ENCODE data around the gene L3MBTL3. TPM values are rescaled to one million over a fixed set of nuclear protein-coding genes. Genes with fewer than 3 reads are reported as not detected.

L3MBTL3 gene
- polyA plus RNA-seq, 1 donor from 2014 or later = 47.6 TPM

DNA sequence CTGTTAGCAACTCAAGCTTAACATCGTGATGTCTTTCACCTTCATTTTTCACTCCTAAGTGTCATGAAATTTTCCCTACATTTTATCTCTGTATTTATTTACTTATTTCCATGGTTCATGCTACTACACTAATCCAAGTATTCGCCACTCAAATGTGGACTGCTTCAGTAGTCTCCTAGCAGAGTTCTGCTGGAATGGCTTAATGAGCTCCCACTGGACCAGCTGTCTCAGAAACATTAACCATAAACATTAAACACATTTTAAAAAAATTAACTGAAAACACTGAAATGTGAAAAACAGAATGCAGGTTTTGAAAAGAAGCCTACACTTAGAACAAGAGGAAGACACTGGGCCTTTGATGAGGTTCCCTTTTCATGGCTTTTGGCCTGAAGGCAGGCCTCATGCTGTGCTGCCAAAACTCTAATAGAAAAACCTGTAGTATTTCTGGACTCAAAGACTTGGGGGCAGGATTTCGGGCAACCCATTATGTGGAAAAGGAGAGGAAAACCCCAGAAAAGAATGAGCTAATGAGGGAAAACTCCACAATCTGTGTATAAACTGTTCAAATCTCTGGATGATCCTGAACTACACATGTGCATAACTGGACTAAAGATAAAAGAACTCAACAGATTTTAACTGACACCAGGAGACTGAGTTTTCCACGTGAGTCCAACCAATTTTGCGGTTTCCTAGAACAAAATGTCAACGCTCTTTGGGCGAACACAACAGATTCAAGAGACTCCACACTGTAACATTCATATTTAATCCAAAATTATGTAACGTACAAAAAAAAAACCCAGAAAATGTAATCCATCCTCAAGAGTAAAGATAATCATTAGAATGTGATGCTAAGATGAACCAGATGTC lies 171.4 kb downstream of the L3MBTL3 start:
- H3K4me3 ChIP-seq (ENCODE audit: low read length) = no peak overlapping the region
- H3F3A ChIP-seq (ENCODE audit: insufficient read depth, low read length, poor library complexity, severe bottlenecking) = no peaks in the 10 kb centered on the region
- H3K36me3 ChIP-seq (ENCODE audit: insufficient read depth, low read length) = no peaks in the 10 kb centered on the region
- no peaks in the 10 kb centered on the region for H3K79me2 ChIP-seq (replicated peaks; ENCODE audit: insufficient read depth, low read length)
- no peaks in the 10 kb centered on the region for H3K9me3 ChIP-seq (ENCODE audit: low read length)
- no peaks in the 10 kb centered on the region for H3K9me2 ChIP-seq (ENCODE audit: insufficient read depth, low read length)
- no peaks in the 10 kb centered on the region for H4K20me1 ChIP-seq (ENCODE audit: insufficient read depth)
- H3K27me3 ChIP-seq (ENCODE audit: insufficient read depth, low read depth, low read length) = no peaks in the 10 kb centered on the region
- H2AFZ ChIP-seq (ENCODE audit: low read depth, low read length) = no peak overlapping the region
- no peak overlapping the region for H3K27ac ChIP-seq (ENCODE audit: low read length)
- H3K9ac ChIP-seq (ENCODE audit: low read length) = no peak overlapping the region
- no peak overlapping the region for H3K4me2 ChIP-seq (ENCODE audit: low read length)
- TF ChIP-seq, protein P1, sequence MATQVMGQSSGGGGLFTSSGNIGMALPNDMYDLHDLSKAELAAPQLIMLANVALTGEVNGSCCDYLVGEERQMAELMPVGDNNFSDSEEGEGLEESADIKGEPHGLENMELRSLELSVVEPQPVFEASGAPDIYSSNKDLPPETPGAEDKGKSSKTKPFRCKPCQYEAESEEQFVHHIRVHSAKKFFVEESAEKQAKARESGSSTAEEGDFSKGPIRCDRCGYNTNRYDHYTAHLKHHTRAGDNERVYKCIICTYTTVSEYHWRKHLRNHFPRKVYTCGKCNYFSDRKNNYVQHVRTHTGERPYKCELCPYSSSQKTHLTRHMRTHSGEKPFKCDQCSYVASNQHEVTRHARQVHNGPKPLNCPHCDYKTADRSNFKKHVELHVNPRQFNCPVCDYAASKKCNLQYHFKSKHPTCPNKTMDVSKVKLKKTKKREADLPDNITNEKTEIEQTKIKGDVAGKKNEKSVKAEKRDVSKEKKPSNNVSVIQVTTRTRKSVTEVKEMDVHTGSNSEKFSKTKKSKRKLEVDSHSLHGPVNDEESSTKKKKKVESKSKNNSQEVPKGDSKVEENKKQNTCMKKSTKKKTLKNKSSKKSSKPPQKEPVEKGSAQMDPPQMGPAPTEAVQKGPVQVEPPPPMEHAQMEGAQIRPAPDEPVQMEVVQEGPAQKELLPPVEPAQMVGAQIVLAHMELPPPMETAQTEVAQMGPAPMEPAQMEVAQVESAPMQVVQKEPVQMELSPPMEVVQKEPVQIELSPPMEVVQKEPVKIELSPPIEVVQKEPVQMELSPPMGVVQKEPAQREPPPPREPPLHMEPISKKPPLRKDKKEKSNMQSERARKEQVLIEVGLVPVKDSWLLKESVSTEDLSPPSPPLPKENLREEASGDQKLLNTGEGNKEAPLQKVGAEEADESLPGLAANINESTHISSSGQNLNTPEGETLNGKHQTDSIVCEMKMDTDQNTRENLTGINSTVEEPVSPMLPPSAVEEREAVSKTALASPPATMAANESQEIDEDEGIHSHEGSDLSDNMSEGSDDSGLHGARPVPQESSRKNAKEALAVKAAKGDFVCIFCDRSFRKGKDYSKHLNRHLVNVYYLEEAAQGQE (IDR thresholded peaks at IDR 0.05; ENCODE audit: borderline replicate concordance) = no peak
- TF ChIP-seq TAF1 (IDR thresholded peaks at IDR 0.05; ENCODE audit: low read depth) = no peak
- TF ChIP-seq SMC3 (conservative IDR thresholded peaks at IDR 0.05; ENCODE audit: poor library complexity) = no peak
- no peak for TF ChIP-seq RAD21 (conservative IDR thresholded peaks at IDR 0.05)
- TF ChIP-seq, protein P2, sequence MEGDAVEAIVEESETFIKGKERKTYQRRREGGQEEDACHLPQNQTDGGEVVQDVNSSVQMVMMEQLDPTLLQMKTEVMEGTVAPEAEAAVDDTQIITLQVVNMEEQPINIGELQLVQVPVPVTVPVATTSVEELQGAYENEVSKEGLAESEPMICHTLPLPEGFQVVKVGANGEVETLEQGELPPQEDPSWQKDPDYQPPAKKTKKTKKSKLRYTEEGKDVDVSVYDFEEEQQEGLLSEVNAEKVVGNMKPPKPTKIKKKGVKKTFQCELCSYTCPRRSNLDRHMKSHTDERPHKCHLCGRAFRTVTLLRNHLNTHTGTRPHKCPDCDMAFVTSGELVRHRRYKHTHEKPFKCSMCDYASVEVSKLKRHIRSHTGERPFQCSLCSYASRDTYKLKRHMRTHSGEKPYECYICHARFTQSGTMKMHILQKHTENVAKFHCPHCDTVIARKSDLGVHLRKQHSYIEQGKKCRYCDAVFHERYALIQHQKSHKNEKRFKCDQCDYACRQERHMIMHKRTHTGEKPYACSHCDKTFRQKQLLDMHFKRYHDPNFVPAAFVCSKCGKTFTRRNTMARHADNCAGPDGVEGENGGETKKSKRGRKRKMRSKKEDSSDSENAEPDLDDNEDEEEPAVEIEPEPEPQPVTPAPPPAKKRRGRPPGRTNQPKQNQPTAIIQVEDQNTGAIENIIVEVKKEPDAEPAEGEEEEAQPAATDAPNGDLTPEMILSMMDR (IDR thresholded peaks at IDR 0.05; ENCODE audit: poor library complexity, severe bottlenecking) = no peak
- no peak for TF ChIP-seq POLR2AphosphoS5 (IDR thresholded peaks at IDR 0.05)
- TF ChIP-seq MXI1 (conservative IDR thresholded peaks at IDR 0.05; ENCODE audit: poor library complexity, severe bottlenecking) = no peak
- no peak for TF ChIP-seq EZH2 (IDR thresholded peaks at IDR 0.05; ENCODE audit: borderline replicate concordance, insufficient read depth, low read length, poor library complexity, severe bottlenecking)
- no peak for TF ChIP-seq EP300 (conservative IDR thresholded peaks at IDR 0.05; ENCODE audit: poor library complexity, severe bottlenecking)

Other genes with a start within 250 kb of the L3MBTL3 start
- gene TMEM244, start 157.3 kb upstream of the L3MBTL3 start, polyA plus RNA-seq = not detected in 2 replicates
- 17.1 and 25.9 TPM in 2 replicates for gene SAMD3, start 204.4 kb downstream of the L3MBTL3 start, polyA plus RNA-seq

Data from neural cell (in vitro differentiated cells).